Nephron progenitor cell (in vitro differentiated cells): ENCODE data around the gene RNF166.

Experiments
- DNase-seq: peaks from one replicate; pipeline ENCODE4 v3.0.0; 2021
- H3K27ac Mint-ChIP-seq: 2 replicates; pipeline ENCODE4 v1.8.0; 2021; ENCODE audit warnings: mild to moderate bottlenecking, moderate library complexity, mixed read lengths
- H3K27me3 Mint-ChIP-seq: 2 replicates; pipeline ENCODE4 v1.8.0; 2021; ENCODE audit warnings: mild to moderate bottlenecking, low read depth, mixed read lengths; ENCODE audit not compliant: poor library complexity
- H3K36me3 Mint-ChIP-seq: 2 replicates; pipeline ENCODE4 v1.8.0; 2021; ENCODE audit warnings: low read depth, mixed read lengths
- H3K4me1 Mint-ChIP-seq: 2 replicates; pipeline ENCODE4 v1.8.0; 2021; ENCODE audit warnings: mixed read lengths
- H3K4me3 Mint-ChIP-seq: 2 replicates; pipeline ENCODE4 v1.8.0; 2021; ENCODE audit warnings: mild to moderate bottlenecking, moderate library complexity, mixed read lengths
- H3K9me3 Mint-ChIP-seq: 2 replicates; pipeline ENCODE4 v1.8.0; 2021; ENCODE audit warnings: mild to moderate bottlenecking, moderate library complexity, mixed read lengths
- CTCF ChIP-seq: fragments of 200-600 bp; sonication (generic); IDR thresholded peaks from 2 replicates; pipeline ENCODE4 v1.5.0; 2021; ENCODE audit warnings: antibody characterized with exemption

RNF166 gene

DNA sequence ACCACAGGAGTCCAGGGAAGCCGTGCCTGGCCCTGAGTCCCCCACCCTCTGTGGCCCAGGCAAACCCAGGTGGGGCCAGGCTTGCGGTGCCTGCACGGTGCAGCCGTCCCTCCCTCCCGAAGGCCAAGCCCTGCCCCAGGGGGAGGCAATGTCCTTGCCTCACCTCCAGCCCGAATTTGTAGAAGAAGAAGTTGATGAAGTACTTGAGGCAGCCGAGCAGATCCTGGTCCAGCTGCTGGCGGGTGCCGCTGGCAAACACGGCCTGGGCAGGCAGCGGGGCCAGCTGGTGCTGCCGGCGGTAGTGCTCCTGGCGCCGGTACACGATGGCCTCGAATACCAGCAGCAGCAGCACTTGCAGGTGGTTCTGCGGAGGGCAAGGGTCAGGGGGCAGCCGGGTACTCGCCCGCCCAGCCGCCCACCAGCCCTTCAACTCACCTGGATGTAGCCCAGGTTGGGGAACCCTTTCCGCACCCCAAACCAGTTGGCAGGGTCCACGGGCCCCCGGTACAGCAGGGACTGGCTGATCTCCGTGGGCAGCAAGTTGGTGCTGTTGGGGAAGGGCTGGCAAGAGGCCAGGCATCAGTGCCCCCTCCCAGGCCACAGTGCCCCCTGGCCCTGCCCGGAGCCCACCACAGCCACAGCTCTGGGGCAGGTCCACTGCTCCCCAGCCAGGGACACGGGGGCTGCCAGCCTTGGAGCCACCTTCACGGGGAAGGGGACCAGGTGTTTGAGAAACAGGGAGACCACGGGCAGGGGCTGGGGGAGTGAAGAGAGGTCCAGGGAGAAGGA is 26.2 kb upstream of the RNF166 start:
- no peaks in the 10 kb centered on the region for H3K27me3 Mint-ChIP-seq
- H3K36me3 Mint-ChIP-seq, result no peaks in the 10 kb centered on the region
- DNase-seq, result no peak
- no peaks in the 10 kb centered on the region for H3K9me3 Mint-ChIP-seq
- H3K4me3 Mint-ChIP-seq, result no peak overlapping the region
- peaks cover 10% of the 10 kb centered on the region for H3K4me1 Mint-ChIP-seq
- TF ChIP-seq CTCF, result no peak
- no peak overlapping the region for H3K27ac Mint-ChIP-seq

DNA sequence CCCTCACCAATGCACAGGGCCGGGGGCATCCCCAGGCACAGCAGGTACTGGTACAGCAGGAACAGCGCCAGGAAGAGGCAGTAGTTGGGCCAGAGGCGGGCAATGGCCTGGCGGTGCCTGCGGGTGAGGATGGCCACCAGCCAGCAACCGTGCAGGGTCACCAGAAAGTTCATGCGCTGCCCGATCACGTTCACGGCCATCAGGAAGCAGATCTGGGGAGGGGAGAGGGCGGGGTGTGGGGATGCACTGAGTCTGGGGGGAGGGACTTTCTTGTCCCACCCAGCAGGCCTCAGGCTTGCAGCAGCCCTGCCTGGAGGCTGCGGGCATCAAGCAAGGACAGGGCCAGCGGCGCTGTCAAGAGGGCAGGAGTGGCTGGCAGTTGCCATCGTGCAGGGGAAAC is 25.5 kb upstream of the RNF166 start:
- no peak for TF ChIP-seq CTCF
- no peaks in the 10 kb centered on the region for H3K27me3 Mint-ChIP-seq
- H3K4me3 Mint-ChIP-seq, result no peak overlapping the region
- H3K27ac Mint-ChIP-seq, result no peak overlapping the region
- H3K9me3 Mint-ChIP-seq, result no peaks in the 10 kb centered on the region
- peaks cover 10% of the 10 kb centered on the region for H3K4me1 Mint-ChIP-seq
- no peaks in the 10 kb centered on the region for H3K36me3 Mint-ChIP-seq
- no peak for DNase-seq

DNA sequence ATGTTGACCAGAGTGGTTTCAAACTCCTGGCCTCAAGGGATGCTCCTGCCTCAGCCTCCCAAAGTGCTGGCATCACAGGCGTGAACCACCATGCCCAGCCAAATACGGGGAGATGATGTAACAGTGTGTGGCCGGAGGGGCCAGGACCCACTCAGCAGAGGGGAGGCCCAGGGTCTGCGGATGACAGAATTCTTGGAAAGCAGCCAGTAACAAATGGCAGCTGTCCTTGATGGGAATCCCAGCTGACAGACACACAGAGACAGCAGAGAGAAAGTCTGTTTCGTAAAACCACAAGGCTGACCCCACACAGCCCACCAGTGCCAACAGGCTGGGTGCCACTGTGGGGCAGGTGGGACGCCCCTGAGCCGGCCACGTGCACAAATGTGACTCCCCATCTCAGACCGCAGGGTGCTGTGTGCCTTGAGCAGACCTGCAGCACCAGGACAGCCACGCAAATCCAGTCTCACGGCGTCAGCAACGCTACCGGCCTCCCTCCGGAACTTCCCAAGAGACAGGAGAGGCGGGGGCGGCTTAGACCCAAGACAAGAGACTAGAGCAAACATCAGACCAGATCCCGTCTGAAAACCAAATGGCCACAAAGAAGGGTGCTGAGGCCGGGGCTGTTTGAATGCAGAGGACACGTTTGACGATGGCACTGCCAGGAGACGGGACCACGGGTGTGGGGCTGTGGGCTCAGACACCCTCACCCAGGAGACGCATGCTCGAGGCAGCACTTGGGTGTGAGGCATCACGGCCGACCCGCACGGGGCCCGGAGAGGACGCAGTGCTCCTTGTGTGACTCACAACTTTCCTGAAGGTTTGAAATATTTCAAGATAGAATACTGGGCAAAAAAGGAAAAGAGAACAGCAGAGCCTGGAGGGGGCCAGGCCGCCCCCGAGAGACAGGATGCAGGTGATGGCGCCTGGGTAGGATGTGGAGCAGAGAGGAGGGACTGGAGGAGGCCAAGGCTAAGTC is 24.7 kb upstream of the RNF166 start:
- Mint-ChIP-seq H3K4me1 (peaks cover 10% of the 10 kb centered on the region), H3K36me3 (no peaks in the 10 kb centered on the region), H3K27ac (no peak overlapping the region), H3K4me3 (no peak overlapping the region), H3K9me3 (no peaks in the 10 kb centered on the region), H3K27me3 (no peaks in the 10 kb centered on the region)
- no peak for DNase-seq
- TF ChIP-seq CTCF, result no peak

- Mint-ChIP-seq H3K27ac (no peak overlapping the region), H3K36me3 (no peaks in the 10 kb centered on the region)
- no peak for TF ChIP-seq CTCF
Measured at GRCh38 chr16:88727871-88728270, 21.7 kb upstream of the RNF166 start.

GRCh38 chr16:88726981-88727380 is 20.8 kb upstream of the RNF166 start:
- no peaks in the 10 kb centered on the region for H3K27me3 Mint-ChIP-seq
- H3K27ac Mint-ChIP-seq, result no peak overlapping the region
- H3K4me3 Mint-ChIP-seq, result no peak overlapping the region
- H3K9me3 Mint-ChIP-seq, result no peaks in the 10 kb centered on the region
- TF ChIP-seq CTCF, result no peak
- no peaks in the 10 kb centered on the region for H3K36me3 Mint-ChIP-seq
- DNase-seq, result no peak
- peaks cover 10% of the 10 kb centered on the region for H3K4me1 Mint-ChIP-seq

More at GRCh38 chr16:88727871-88728270, 21.7 kb upstream of the RNF166 start:
- DNase-seq, result no peak
- Mint-ChIP-seq H3K27me3 (no peaks in the 10 kb centered on the region), H3K4me3 (no peak overlapping the region), H3K9me3 (no peaks in the 10 kb centered on the region), H3K4me1 (peaks cover 10% of the 10 kb centered on the region)
